Right lobe of liver (tissue), 6 donors: ENCODE measurements around the gene ZNF385B. TPM values are rescaled to one million over a fixed set of nuclear protein-coding genes. Genes with fewer than 3 reads are reported as not detected.
A peak's percentile ranks its signal among the peaks of the same experiment; 100 is the strongest.
"Not testable (repeated sequence)": the region's sequence is repeated elsewhere in the genome, so short reads cannot be mapped to it uniquely, and the experiment has no call there.

Experiments
- ATAC-seq, 4 donors: fragments of 200-7000 bp; cut with Tn5 transposase; one replicate each; pipeline ENCODE4 v1.9.1; 2020; ENCODE audit warnings: mild to moderate bottlenecking in 4 of 4, moderate library complexity in 4 of 4
- DNase-seq, 3 donors: peaks; one replicate each; pipeline ENCODE4 v3.0.0-alpha.2; 2020
- H3K27ac ChIP-seq, 3 donors: fragments of 200-600 bp; one replicate each; pipeline ENCODE4 v1.8.0; 2022
- H3K27me3 ChIP-seq, 2 donors: fragments of 200-600 bp; one replicate each; pipeline ENCODE4 v1.8.0; 2022
- H3K36me3 ChIP-seq, 4 donors: fragments of 200-600 bp; sonication (generic) in 1 of 4; one replicate each; pipeline versions ENCODE4 v1.5.1 to v1.8.0; 2017 to 2022; ENCODE audit warnings: control low read depth in 1 of 4
- H3K4me1 ChIP-seq, 4 donors: fragments of 200-600 bp; sonication (generic) in 1 of 4; one replicate each; pipeline versions ENCODE4 v1.5.1 to v1.8.0; 2017 to 2022; ENCODE audit warnings: control low read depth in 1 of 4
- H3K4me3 ChIP-seq, 3 donors: fragments of 200-600 bp; one replicate each; pipeline ENCODE4 v1.8.0; 2022
- H3K9me3 ChIP-seq, 4 donors: fragments of 200-600 bp; sonication (generic) in 1 of 4; one replicate each; pipeline versions ENCODE4 v1.5.1 to v1.8.0; 2017 to 2022; ENCODE audit warnings: control low read depth in 1 of 4
- POLR2A ChIP-seq: fragments of 450-650 bp; IDR thresholded peaks from one replicate; pipeline ENCODE4 v1.6.1; 2017; ENCODE audit warnings: antibody characterized with exemption, mild to moderate bottlenecking
- WGBS: methylation state at CpG from one replicate; pipeline ENCODE4 v1.1.6; 2018; ENCODE audit warnings: low coverage, low lambda C conversion rate; ENCODE audit not compliant: insufficient coverage; ENCODE audit errors: missing lambda C conversion rate; 5-methylcytosine and 5-hydroxymethylcytosine counted together
- intact Hi-C, 2 donors: fragments of 100-400 bp; cut with DNase I; formaldehyde crosslinking; loops; one replicate each; pipeline versions ENCODE4 v1.11.2 to v1.14.1; 2022
- total RNA-seq, 6 experiments: library from RNA; depleted of rRNA in 2 of 6; stranded (reverse); fragments of >200 nt in 2 of 6; fragmentation: NEBNext Ultra II Directional in 3 of 6; extraction: Animal tissue kit (Norgen Biotek cat#: 25700) in 3 of 6; gene quantifications; one replicate each; pipeline versions ENCODE4 v1.1.0 to v1.2.4, GENCODE V29; 2016 to 2023
- TF ChIP-seq, protein P1 (sequence below), 4 donors: fragments of 200-600 bp in 3 of 4; fragments of 450-650 bp in 1 of 4; IDR thresholded peaks; one replicate each; pipeline versions ENCODE4 v1.5.1 to v1.8.0; 2016 to 2022; ENCODE audit warnings: antibody characterized with exemption in 4 of 4, mild to moderate bottlenecking in 2 of 4
- donor health status: DM: no; HTN: yes; CAD: no.
- donor health status: DM: no; HTN: no; CAD: no.
- donor health status: DM: no; HTN: no; CAD: no.
- donor health status: DM: no; HTN: yes; CAD: no.
- donor health status: DM: no; HTN: yes; CAD: no.

Gene ZNF385B
- total RNA-seq, 6 experiments from 2014 or later, result 3.9 to 15.7 (median 5.9) TPM

DNA sequence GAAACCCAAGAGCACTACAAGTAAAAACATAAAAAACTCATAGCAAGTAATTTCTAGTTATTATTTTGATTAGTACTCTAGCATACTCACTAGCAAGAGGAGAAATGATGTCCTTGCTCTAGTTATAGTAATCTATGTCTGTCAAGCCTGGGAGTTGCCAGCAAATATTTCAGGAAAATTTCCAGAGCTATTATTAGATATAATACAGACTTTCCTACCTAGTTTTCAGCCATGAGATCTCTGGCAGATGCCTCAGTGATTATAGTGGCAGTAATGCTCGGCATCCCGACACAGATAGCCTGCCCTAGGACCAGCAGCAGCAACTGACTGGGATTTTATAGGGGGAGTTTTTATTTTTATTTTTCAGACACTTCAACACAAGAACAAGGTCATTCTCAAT lies 224.4 kb downstream of the ZNF385B start:
- no peak for DNase-seq
- H3K36me3 ChIP-seq, result no peaks in the 10 kb centered on the region
- whole genome bisulfite sequencing, result 53% methylated on average over 2 of the region's 2 CpGs
- peaks cover 0 to 9% (median 4%) of the 10 kb centered on the region in 4 donors for H3K4me1 ChIP-seq
- no peaks in the 10 kb centered on the region for H3K27me3 ChIP-seq
- TF ChIP-seq, protein P1, sequence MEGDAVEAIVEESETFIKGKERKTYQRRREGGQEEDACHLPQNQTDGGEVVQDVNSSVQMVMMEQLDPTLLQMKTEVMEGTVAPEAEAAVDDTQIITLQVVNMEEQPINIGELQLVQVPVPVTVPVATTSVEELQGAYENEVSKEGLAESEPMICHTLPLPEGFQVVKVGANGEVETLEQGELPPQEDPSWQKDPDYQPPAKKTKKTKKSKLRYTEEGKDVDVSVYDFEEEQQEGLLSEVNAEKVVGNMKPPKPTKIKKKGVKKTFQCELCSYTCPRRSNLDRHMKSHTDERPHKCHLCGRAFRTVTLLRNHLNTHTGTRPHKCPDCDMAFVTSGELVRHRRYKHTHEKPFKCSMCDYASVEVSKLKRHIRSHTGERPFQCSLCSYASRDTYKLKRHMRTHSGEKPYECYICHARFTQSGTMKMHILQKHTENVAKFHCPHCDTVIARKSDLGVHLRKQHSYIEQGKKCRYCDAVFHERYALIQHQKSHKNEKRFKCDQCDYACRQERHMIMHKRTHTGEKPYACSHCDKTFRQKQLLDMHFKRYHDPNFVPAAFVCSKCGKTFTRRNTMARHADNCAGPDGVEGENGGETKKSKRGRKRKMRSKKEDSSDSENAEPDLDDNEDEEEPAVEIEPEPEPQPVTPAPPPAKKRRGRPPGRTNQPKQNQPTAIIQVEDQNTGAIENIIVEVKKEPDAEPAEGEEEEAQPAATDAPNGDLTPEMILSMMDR (IDR thresholded peaks at IDR 0.05), result no peak
- no peak for TF ChIP-seq POLR2A
- intact Hi-C loops, result no loop called here
- H3K9me3 ChIP-seq, result no peaks in the 10 kb centered on the region
- no peak overlapping the region for H3K4me3 ChIP-seq
- ATAC-seq, result peak in 1 of 4 donors; percentile 36
- H3K27ac ChIP-seq, result peak overlapping the region in 1 of 3 donors; percentile 9

DNA sequence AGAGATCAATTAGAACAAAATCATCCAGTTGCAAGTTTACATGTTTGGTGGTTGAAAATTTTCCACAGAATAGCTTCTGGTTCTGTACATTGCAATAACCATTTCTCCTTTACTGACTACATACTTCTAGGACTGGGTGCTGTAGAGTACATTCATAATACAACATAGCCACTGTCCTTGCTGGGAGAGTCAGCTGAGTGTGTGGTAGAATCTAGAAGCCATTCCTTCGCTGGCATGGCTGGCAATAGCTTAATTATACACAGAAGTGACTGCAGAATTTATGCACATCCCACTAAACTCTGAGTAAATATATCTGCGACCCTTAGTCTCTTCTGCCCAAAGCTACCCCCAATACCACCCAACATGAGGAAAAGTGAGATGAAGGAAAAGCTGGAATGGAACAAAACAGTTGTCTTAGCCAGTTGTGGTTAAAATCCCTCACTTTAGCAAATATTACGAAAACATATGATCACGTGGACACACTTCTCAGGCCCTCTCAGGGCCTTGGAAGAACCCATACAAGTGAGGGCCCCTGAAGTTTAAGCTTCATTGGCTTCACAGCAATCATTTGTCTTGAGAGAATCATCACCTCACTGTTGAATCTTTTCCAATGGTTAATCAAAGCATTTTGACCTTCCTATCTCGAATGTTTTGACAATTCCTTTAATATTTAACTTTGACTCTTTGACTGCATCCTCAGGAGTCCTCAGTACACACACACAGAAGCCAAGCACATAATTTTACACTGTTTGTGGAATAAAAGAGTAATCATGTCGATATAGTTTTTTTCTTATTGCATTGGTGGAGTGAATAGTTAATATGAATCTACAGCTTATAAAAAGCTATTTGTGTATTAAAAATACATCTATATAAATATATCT lies 225.1 kb downstream of the ZNF385B start:
- no peak for DNase-seq
- H3K36me3 ChIP-seq, result no peaks in the 10 kb centered on the region
- peak overlapping the region in 1 of 3 donors; percentile 9 for H3K27ac ChIP-seq
- H3K4me3 ChIP-seq, result no peak overlapping the region
- peaks cover 0 to 12% (median 4%) of the 10 kb centered on the region in 4 donors for H3K4me1 ChIP-seq
- peak; percentile 70 to 89 (median 82) for ATAC-seq
- H3K27me3 ChIP-seq, result no peaks in the 10 kb centered on the region
- intact Hi-C loops, result no loop called here
- TF ChIP-seq, protein P1 (IDR thresholded peaks at IDR 0.05), result no peak
- TF ChIP-seq POLR2A, result no peak
- no peaks in the 10 kb centered on the region for H3K9me3 ChIP-seq
- 29% methylated on average over 6 of the region's 6 CpGs for WGBS

DNA sequence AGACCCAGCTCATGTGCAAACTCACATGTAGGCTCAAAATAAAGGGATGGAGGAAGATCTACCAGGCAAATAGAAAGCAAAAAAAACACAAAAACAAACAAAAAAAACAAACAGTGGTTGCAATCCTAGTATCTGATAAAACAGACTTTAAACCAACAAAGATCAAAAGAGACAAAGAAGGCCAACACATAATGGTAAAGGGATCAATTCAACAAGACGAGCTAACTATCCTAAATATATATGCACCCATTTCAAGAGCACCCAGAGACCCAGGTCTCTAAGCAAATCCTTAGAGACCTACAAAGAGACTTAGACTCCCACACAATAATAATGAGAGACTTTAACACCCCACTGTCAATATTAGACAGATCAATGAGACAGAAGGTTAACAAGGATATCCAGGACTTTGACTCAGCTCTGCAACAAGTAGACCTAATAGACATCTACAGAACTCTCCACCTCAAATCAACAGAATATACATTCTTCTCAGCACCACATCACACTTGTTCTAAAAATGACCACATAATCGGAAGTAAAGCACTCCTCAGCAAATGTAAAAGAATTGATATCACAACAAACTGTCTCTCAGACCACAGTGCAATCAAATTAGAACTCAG lies 229.5 kb downstream of the ZNF385B start:
- H3K27ac ChIP-seq, H3K27me3 ChIP-seq, intact Hi-C loops, H3K9me3 ChIP-seq, H3K4me3 ChIP-seq, H3K36me3 ChIP-seq, DNase-seq: not testable (repeated sequence)
- 18% methylated on average over 2 of the region's 2 CpGs for WGBS
- peaks cover 0 to 12% (median 4%) of the 10 kb centered on the region in 4 donors for H3K4me1 ChIP-seq
- ATAC-seq, result peak in 3 of 4 donors; percentile 35 to 72 (median 68)

DNA sequence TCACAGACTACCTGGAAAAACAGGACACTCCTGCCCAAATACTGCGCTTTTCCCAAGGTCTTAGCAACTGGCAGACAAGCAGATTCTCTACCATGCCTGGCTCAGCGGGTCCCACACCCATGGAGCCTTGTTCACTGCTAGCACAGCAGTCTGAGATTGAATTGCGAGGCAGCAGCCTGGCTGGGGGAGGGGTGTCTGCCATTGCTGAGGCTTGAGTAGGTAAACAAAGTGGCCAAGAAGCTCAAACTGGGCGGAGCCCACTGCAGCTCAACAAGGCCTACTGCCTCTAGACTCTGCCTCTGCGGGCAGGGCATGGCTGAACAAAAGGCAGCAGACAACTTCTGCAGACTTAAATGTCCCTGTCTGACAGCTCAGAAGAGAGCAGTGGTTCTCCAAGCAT lies 231.6 kb downstream of the ZNF385B start:
- H3K27me3 ChIP-seq, H3K4me3 ChIP-seq, ATAC-seq, H3K27ac ChIP-seq, H3K36me3 ChIP-seq, H3K9me3 ChIP-seq, intact Hi-C loops, H3K4me1 ChIP-seq, DNase-seq: not testable (repeated sequence)
- no CpG with 5 or more reads among the region's 5 CpGs for WGBS

DNA sequence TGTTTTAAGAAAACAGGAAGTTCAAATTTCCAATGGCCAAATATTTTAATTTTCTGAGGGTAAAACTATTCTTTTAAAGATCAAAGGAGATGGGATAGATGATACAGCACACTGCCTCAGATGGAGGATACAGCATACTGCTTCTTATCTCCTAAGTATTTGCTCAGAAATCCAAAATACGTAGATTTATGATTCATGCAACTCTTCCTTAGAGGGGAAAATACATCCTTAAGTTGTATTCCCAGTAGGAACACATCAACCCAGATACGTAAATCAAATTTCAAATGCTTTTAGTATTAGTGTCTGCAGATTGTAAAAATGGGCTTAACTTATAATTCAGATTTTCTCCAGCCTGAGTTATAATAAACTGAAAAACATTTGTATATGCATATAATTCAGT lies 235.2 kb downstream of the ZNF385B start:
- TF ChIP-seq, protein P1 (IDR thresholded peaks at IDR 0.05), result no peak
- TF ChIP-seq POLR2A, result no peak
- WGBS, result 63% methylated on average over 2 of the region's 2 CpGs
- intact Hi-C loops, result no loop called here
- Histone ChIP-seq H3K27ac (no peak overlapping the region), H3K9me3 (no peaks in the 10 kb centered on the region), H3K4me3 (no peak overlapping the region), H3K27me3 (no peaks in the 10 kb centered on the region), H3K36me3 (no peaks in the 10 kb centered on the region), H3K4me1 (peaks cover 0 to 3% (median 0%) of the 10 kb centered on the region in 4 donors)
- ATAC-seq (no peak), DNase-seq (no peak)
